ENCODE measurements around the gene HIVEP3.

- TF ChIP-seq POLR2A (IDR thresholded peaks at IDR 0.05; ENCODE audit: low read length) (no peak), GATA1 (IDR thresholded peaks at IDR 0.05; ENCODE audit: low read depth, low read length) (no peak)
Measured at GRCh38 chr1:41765152-41765551, 153.6 kb downstream of the HIVEP3 start.

All from erythroblast (primary cell).